ENCODE data around the gene FSTL4. TPM values are rescaled to one million over a fixed set of nuclear protein-coding genes. Genes with fewer than 3 reads are reported as not detected.

The FSTL4 gene
- total RNA-seq, 1 experiment from 2014 or later: not detected

GRCh38 chr5:133272345-133272744 lies 340.0 kb downstream of the FSTL4 start:
- H3K4me1 ChIP-seq (replicated peaks; ENCODE audit: insufficient read depth): no peaks in the 10 kb centered on the region
- CTCF ChIA-PET: no interaction called here
- intact Hi-C loops (cut with micrococcal nuclease; ENCODE audit: unreplicated experiment): no loop called here

GRCh38 chr5:133271606-133272005 lies 340.7 kb downstream of the FSTL4 start:
- DNase-seq: no peak
- no peak overlapping the region for H2AFZ ChIP-seq
- no peaks in the 10 kb centered on the region for H3K27me3 ChIP-seq (ENCODE audit: insufficient read depth, low read depth)
- H3K27ac ChIP-seq: no peak overlapping the region
- no peak for TF ChIP-seq CTCF (conservative IDR thresholded peaks at IDR 0.05)
- TF ChIP-seq EZH2 (IDR thresholded peaks at IDR 0.05; ENCODE audit: low read depth): no peak
- no peaks in the 10 kb centered on the region for H4K20me1 ChIP-seq (ENCODE audit: insufficient read depth)
- H3K9me2 ChIP-seq (ENCODE audit: insufficient read depth): no peaks in the 10 kb centered on the region
- ChIA-PET POLR2A (ENCODE audit: unreplicated experiment) (no interaction called here), CTCF (no interaction called here)
- H3K79me2 ChIP-seq (ENCODE audit: low read depth): no peaks in the 10 kb centered on the region
- BruUV-seq (replicated peaks): no TSS peak
- H3K9me3 ChIP-seq (ENCODE audit: insufficient read depth, low read depth): no peaks in the 10 kb centered on the region
- H3F3A ChIP-seq (ENCODE audit: insufficient read depth, low read depth): no peaks in the 10 kb centered on the region
- intact Hi-C loops (cut with micrococcal nuclease; ENCODE audit: unreplicated experiment): no loop called here
- H3K4me2 ChIP-seq: no peak overlapping the region
- no peaks in the 10 kb centered on the region for H3K36me3 ChIP-seq (ENCODE audit: low read depth)
- H3K4me1 ChIP-seq (replicated peaks; ENCODE audit: insufficient read depth): no peaks in the 10 kb centered on the region
- no peak overlapping the region for H3K4me3 ChIP-seq

More at GRCh38 chr5:133272345-133272744, 340.0 kb downstream of the FSTL4 start:
- Histone ChIP-seq H3K36me3 (ENCODE audit: low read depth) (no peaks in the 10 kb centered on the region), H4K20me1 (ENCODE audit: insufficient read depth) (no peaks in the 10 kb centered on the region), H3K79me2 (ENCODE audit: low read depth) (no peaks in the 10 kb centered on the region), H3K9me2 (ENCODE audit: insufficient read depth) (no peaks in the 10 kb centered on the region), H3K27ac (no peak overlapping the region), H3K4me3 (no peak overlapping the region), H3F3A (ENCODE audit: insufficient read depth, low read depth) (no peaks in the 10 kb centered on the region), H3K9me3 (ENCODE audit: insufficient read depth, low read depth) (no peaks in the 10 kb centered on the region), H3K4me2 (no peak overlapping the region), H3K27me3 (ENCODE audit: insufficient read depth, low read depth) (no peaks in the 10 kb centered on the region), H2AFZ (no peak overlapping the region)
- no TSS peak for BruUV-seq (replicated peaks)
- DNase-seq: no peak
- TF ChIP-seq CTCF (conservative IDR thresholded peaks at IDR 0.05) (no peak), EZH2 (IDR thresholded peaks at IDR 0.05; ENCODE audit: low read depth) (no peak)
- POLR2A ChIA-PET (ENCODE audit: unreplicated experiment): no interaction called here

- POLR2A ChIA-PET (ENCODE audit: unreplicated experiment): no interaction called here
- no peaks in the 10 kb centered on the region for H3F3A ChIP-seq (ENCODE audit: insufficient read depth, low read depth)
- no peak for DNase-seq
- H3K9me2 ChIP-seq (ENCODE audit: insufficient read depth): no peaks in the 10 kb centered on the region
- no peaks in the 10 kb centered on the region for H3K79me2 ChIP-seq (ENCODE audit: low read depth)
- BruUV-seq (replicated peaks): no TSS peak
- TF ChIP-seq EZH2 (IDR thresholded peaks at IDR 0.05; ENCODE audit: low read depth) (no peak), CTCF (conservative IDR thresholded peaks at IDR 0.05) (no peak)
- no peak overlapping the region for H3K27ac ChIP-seq
- intact Hi-C loops (cut with micrococcal nuclease; ENCODE audit: unreplicated experiment): no loop called here
- no peak overlapping the region for H3K4me3 ChIP-seq
- no peak overlapping the region for H2AFZ ChIP-seq
- H3K27me3 ChIP-seq (ENCODE audit: insufficient read depth, low read depth): no peaks in the 10 kb centered on the region
- CTCF ChIA-PET: no interaction called here
- H3K4me1 ChIP-seq (replicated peaks; ENCODE audit: insufficient read depth): no peaks in the 10 kb centered on the region
- no peaks in the 10 kb centered on the region for H3K9me3 ChIP-seq (ENCODE audit: insufficient read depth, low read depth)
- no peaks in the 10 kb centered on the region for H3K36me3 ChIP-seq (ENCODE audit: low read depth)
- H3K4me2 ChIP-seq: no peak overlapping the region
- no peaks in the 10 kb centered on the region for H4K20me1 ChIP-seq (ENCODE audit: insufficient read depth)
Measured at GRCh38 chr5:133269691-133270090, 342.6 kb downstream of the FSTL4 start.
